GM23338 (cell line): ENCODE measurements around the gene FARSB. TPM values are rescaled to one million over a fixed set of nuclear protein-coding genes. Genes with fewer than 3 reads are reported as not detected.

Source experiments
- ATAC-seq: fragments of 200-7000 bp; cut with Tn5 transposase; 3 replicates; pipeline ENCODE4 v1.9.1; 2020
- DNase-seq: peaks from one replicate; pipeline ENCODE4 v3.0.0-alpha.2; 2015; ENCODE audit warnings: low spot score
- H2AFZ ChIP-seq: fragments of 200-600 bp; sonication (generic); 2 replicates; pipeline ENCODE4 v1.8.0; 2016; ENCODE audit warnings: antibody characterized with exemption, mild to moderate bottlenecking, moderate library complexity
- H3F3A ChIP-seq: fragments of 200-600 bp; sonication (generic); replicated peaks from 2 replicates; pipeline ENCODE4 v1.8.0; 2017; ENCODE audit warnings: antibody characterized with exemption, mixed run types, low read depth
- H3K27ac ChIP-seq: fragments of 200-600 bp; sonication (generic); 2 replicates; pipeline ENCODE4 v1.6.1; 2016; ENCODE audit warnings: low read depth
- H3K27me3 ChIP-seq: fragments of 200-600 bp; sonication (generic); 2 replicates; pipeline ENCODE4 v1.8.0; 2016; ENCODE audit warnings: mild to moderate bottlenecking, mixed run types, moderate library complexity; ENCODE audit not compliant: insufficient read depth
- H3K36me3 ChIP-seq: fragments of 200-600 bp; sonication (generic); 2 replicates; pipeline ENCODE4 v1.8.0; 2016; ENCODE audit warnings: mild to moderate bottlenecking; ENCODE audit not compliant: insufficient read depth
- H3K4me1 ChIP-seq: fragments of 200-600 bp; sonication (generic); 2 replicates; pipeline ENCODE4 v1.8.0; 2016; ENCODE audit warnings: mild to moderate bottlenecking, moderate library complexity; ENCODE audit not compliant: insufficient read depth
- H3K4me2 ChIP-seq: fragments of 200-600 bp; sonication (generic); 2 replicates; pipeline ENCODE4 v1.7.1; 2017; ENCODE audit warnings: mixed run types
- H3K4me3 ChIP-seq: fragments of 200-600 bp; sonication (generic); 2 replicates; pipeline ENCODE4 v1.6.1; 2016; ENCODE audit warnings: mixed run types
- H3K79me2 ChIP-seq: fragments of 200-600 bp; sonication (generic); replicated peaks from 2 replicates; pipeline ENCODE4 v1.8.0; 2017; ENCODE audit warnings: mild to moderate bottlenecking; ENCODE audit not compliant: insufficient read depth
- H3K9me2 ChIP-seq: fragments of 200-600 bp; sonication (generic); 2 replicates; pipeline ENCODE4 v1.8.0; 2017; ENCODE audit not compliant: insufficient read depth
- H4K20me1 ChIP-seq: fragments of 200-600 bp; sonication (generic); replicated peaks from 2 replicates; pipeline ENCODE4 v1.8.0; 2017; ENCODE audit warnings: mild to moderate bottlenecking; ENCODE audit not compliant: insufficient read depth
- H3K27ac Mint-ChIP-seq: 2 replicates; pipeline ENCODE4 v1.8.0; 2020; ENCODE audit warnings: inconsistent platforms, mild to moderate bottlenecking, moderate library complexity, mixed read lengths
- H3K27me3 Mint-ChIP-seq: 3 replicates; pipeline ENCODE4 v1.8.0; 2022; ENCODE audit warnings: low read depth, mild to moderate bottlenecking, moderate library complexity, mixed read lengths, inconsistent platforms; ENCODE audit not compliant: insufficient read depth, poor library complexity
- H3K36me3 Mint-ChIP-seq: 3 replicates; pipeline ENCODE4 v1.8.0; 2021; ENCODE audit warnings: low read depth, mild to moderate bottlenecking, inconsistent platforms, moderate library complexity, mixed read lengths
- H3K4me1 Mint-ChIP-seq: 3 replicates; pipeline ENCODE4 v1.8.0; 2020; ENCODE audit warnings: mild to moderate bottlenecking, inconsistent platforms, mixed read lengths
- H3K4me3 Mint-ChIP-seq: 3 replicates; pipeline ENCODE4 v1.8.0; 2021; ENCODE audit warnings: moderate library complexity, mild to moderate bottlenecking, inconsistent platforms, mixed read lengths
- H3K9me3 Mint-ChIP-seq: 3 replicates; pipeline ENCODE4 v1.8.0; 2020; ENCODE audit warnings: moderate library complexity, mild to moderate bottlenecking, inconsistent platforms, mixed read lengths
- CREB1 ChIP-seq: fragments of 250-450 bp; sonication (Bioruptor Pico); IDR thresholded peaks from 2 replicates; pipeline ENCODE4 v1.5.0; 2020; ENCODE audit warnings: low read depth, mild to moderate bottlenecking, moderate library complexity
- EZH2 ChIP-seq: fragments of 200-600 bp; sonication (generic); IDR thresholded peaks from one replicate; pipeline ENCODE4 v1.8.0; 2017; ENCODE audit warnings: antibody characterized with exemption, mild to moderate bottlenecking, low read depth; ENCODE audit not compliant: unreplicated experiment
- EZH2phosphoT487 ChIP-seq: fragments of 200-600 bp; sonication (generic); IDR thresholded peaks from one replicate; pipeline ENCODE4 v1.8.1; 2018; ENCODE audit warnings: antibody characterized with exemption; ENCODE audit not compliant: unreplicated experiment
- JUNB ChIP-seq: IDR thresholded peaks from one replicate; pipeline ENCODE4 v1.6.1; 2016; ENCODE audit warnings: antibody characterized with exemption; ENCODE audit not compliant: unreplicated experiment
- NANOG ChIP-seq: IDR thresholded peaks from 2 replicates; pipeline ENCODE4 v1.6.1; 2016; ENCODE audit warnings: antibody characterized with exemption, borderline replicate concordance
- POLR2AphosphoS5 ChIP-seq: IDR thresholded peaks from 2 replicates; pipeline ENCODE4 v1.6.1; 2016; ENCODE audit warnings: antibody characterized with exemption, low read depth
- REST ChIP-seq: IDR thresholded peaks from one replicate; pipeline ENCODE4 v1.6.1; 2018; ENCODE audit warnings: antibody characterized with exemption; ENCODE audit not compliant: unreplicated experiment
- STAT1 ChIP-seq: IDR thresholded peaks from one replicate; pipeline ENCODE4 v1.6.1; 2016; ENCODE audit warnings: antibody characterized with exemption; ENCODE audit not compliant: unreplicated experiment
- ZNF114 ChIP-seq: fragments of 250-450 bp; sonication (Bioruptor Pico); IDR thresholded peaks from 2 replicates; pipeline ENCODE4 v1.5.0; 2020; ENCODE audit warnings: mild to moderate bottlenecking, moderate library complexity
- ZNF331 ChIP-seq: fragments of 250-450 bp; sonication (Bioruptor Pico); IDR thresholded peaks from 2 replicates; pipeline ENCODE4 v1.5.0; 2020; ENCODE audit warnings: low read depth, mild to moderate bottlenecking, moderate library complexity
- polyA plus RNA-seq: library from polyadenylated mRNA; unstranded; fragments of >200 nt; fragmentation: Nextera tagmentation; extraction: Ambion mirVana; gene quantifications from 2 replicates; pipeline ENCODE4 v1.2.1, GENCODE V29; 2016
- total RNA-seq: library from RNA; depleted of rRNA; stranded (reverse); fragments of >200 nt; shearing (Covaris generic); gene quantifications from 2 replicates; pipeline ENCODE4 v1.2.3, GENCODE V29; 2014
- TF ChIP-seq, protein P1 (sequence below): fragments of 250-450 bp; sonication (Bioruptor Pico); IDR thresholded peaks from 2 replicates; pipeline ENCODE4 v1.5.0; 2020; ENCODE audit warnings: mild to moderate bottlenecking, moderate library complexity
- TF ChIP-seq, protein P2 (sequence below), 2 experiments: fragments of 200-600 bp in 1 of 2; sonication (generic) in 1 of 2; conservative IDR thresholded peaks; 2 replicates each; pipeline versions ENCODE4 v1.5.1 to v1.6.1; 2016 to 2017; ENCODE audit warnings: antibody characterized with exemption in 2 of 2, low read depth in 2 of 2, mild to moderate bottlenecking in 2 of 2, moderate library complexity in 1 of 2
- TF ChIP-seq, protein P3 (sequence below): IDR thresholded peaks from 2 replicates; pipeline ENCODE4 v1.6.1; 2016; ENCODE audit warnings: antibody characterized with exemption

Gene FARSB
- total and polyA plus RNA-seq, 2 experiments from 2014 or later = 32.5 to 40.0 TPM

GRCh38 chr2:222598611-222599010 lies 57.3 kb downstream of the FARSB start (continued):
- no peak for TF ChIP-seq REST

DNA sequence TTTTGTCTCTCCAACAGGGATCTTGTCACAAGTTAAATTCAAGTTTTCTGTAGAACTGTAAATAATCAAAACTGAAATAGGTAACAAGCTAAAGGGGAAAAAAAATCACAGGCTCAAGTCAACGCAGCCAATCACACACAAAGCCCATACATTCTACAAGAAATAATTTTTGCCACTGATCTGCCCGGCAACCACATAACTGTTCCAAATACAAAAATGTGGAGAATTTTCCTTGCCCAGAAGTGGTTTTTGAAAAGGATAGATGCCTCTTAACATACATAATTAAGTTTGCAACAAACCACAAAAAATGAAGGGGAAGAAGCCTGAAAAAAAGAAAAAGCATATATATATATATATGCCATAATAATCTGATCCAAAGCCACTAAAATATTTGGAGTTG lies 60.3 kb downstream of the FARSB start:
- ATAC-seq (no peak), DNase-seq (no peak)
- Histone ChIP-seq H4K20me1 (no peaks in the 10 kb centered on the region; the same call in 1 of the 2 replicates), H3K4me2 (no peak overlapping the region), H3K9me2 (no peaks in the 10 kb centered on the region), H2AFZ (no peak overlapping the region), H3K27me3 (no peaks in the 10 kb centered on the region), H3K4me3 (no peak overlapping the region), H3K4me1 (no peaks in the 10 kb centered on the region), H3K27ac (no peak overlapping the region), H3K79me2 (peaks cover under 1% of the 10 kb centered on the region), H3K36me3 (peaks cover 3% of the 10 kb centered on the region; the same call in 1 of the 2 replicates), H3F3A (no peaks in the 10 kb centered on the region)
- 0 out of 3 replicates have a peak, but pooled peaks cover under 1% of the 10 kb centered on the region for H3K9me3 Mint-ChIP-seq
- no peak overlapping the region for H3K27ac Mint-ChIP-seq
- no peak overlapping the region for H3K4me3 Mint-ChIP-seq
- TF ChIP-seq NANOG (no peak), ZNF331 (no peak), POLR2AphosphoS5 (no peak), EZH2phosphoT487 (no peak), JUNB (no peak), CREB1 (CRISPR knock-in tag) (no peak), EZH2 (no peak), ZNF114 (CRISPR knock-in tag) (no peak), STAT1 (no peak)
- TF ChIP-seq, protein P1, sequence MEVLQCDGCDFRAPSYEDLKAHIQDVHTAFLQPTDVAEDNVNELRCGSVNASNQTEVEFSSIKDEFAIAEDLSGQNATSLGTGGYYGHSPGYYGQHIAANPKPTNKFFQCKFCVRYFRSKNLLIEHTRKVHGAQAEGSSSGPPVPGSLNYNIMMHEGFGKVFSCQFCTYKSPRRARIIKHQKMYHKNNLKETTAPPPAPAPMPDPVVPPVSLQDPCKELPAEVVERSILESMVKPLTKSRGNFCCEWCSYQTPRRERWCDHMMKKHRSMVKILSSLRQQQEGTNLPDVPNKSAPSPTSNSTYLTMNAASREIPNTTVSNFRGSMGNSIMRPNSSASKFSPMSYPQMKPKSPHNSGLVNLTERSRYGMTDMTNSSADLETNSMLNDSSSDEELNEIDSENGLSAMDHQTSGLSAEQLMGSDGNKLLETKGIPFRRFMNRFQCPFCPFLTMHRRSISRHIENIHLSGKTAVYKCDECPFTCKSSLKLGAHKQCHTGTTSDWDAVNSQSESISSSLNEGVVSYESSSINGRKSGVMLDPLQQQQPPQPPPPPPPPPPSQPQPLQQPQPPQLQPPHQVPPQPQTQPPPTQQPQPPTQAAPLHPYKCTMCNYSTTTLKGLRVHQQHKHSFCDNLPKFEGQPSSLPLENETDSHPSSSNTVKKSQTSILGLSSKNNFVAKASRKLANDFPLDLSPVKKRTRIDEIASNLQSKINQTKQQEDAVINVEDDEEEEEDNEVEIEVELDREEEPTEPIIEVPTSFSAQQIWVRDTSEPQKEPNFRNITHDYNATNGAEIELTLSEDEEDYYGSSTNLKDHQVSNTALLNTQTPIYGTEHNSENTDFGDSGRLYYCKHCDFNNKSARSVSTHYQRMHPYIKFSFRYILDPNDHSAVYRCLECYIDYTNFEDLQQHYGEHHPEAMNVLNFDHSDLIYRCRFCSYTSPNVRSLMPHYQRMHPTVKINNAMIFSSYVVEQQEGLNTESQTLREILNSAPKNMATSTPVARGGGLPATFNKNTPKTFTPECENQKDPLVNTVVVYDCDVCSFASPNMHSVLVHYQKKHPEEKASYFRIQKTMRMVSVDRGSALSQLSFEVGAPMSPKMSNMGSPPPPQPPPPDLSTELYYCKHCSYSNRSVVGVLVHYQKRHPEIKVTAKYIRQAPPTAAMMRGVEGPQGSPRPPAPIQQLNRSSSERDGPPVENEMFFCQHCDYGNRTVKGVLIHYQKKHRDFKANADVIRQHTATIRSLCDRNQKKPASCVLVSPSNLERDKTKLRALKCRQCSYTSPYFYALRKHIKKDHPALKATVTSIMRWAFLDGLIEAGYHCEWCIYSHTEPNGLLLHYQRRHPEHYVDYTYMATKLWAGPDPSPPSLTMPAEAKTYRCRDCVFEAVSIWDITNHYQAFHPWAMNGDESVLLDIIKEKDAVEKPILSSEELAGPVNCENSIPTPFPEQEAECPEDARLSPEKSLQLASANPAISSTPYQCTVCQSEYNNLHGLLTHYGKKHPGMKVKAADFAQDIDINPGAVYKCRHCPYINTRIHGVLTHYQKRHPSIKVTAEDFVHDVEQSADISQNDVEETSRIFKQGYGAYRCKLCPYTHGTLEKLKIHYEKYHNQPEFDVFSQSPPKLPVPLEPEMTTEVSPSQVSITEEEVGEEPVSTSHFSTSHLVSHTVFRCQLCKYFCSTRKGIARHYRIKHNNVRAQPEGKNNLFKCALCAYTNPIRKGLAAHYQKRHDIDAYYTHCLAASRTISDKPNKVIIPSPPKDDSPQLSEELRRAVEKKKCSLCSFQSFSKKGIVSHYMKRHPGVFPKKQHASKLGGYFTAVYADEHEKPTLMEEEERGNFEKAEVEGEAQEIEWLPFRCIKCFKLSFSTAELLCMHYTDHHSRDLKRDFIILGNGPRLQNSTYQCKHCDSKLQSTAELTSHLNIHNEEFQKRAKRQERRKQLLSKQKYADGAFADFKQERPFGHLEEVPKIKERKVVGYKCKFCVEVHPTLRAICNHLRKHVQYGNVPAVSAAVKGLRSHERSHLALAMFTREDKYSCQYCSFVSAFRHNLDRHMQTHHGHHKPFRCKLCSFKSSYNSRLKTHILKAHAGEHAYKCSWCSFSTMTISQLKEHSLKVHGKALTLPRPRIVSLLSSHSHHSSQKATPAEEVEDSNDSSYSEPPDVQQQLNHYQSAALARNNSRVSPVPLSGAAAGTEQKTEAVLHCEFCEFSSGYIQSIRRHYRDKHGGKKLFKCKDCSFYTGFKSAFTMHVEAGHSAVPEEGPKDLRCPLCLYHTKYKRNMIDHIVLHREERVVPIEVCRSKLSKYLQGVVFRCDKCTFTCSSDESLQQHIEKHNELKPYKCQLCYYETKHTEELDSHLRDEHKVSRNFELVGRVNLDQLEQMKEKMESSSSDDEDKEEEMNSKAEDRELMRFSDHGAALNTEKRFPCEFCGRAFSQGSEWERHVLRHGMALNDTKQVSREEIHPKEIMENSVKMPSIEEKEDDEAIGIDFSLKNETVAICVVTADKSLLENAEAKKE = no peak
- TF ChIP-seq, protein P2, sequence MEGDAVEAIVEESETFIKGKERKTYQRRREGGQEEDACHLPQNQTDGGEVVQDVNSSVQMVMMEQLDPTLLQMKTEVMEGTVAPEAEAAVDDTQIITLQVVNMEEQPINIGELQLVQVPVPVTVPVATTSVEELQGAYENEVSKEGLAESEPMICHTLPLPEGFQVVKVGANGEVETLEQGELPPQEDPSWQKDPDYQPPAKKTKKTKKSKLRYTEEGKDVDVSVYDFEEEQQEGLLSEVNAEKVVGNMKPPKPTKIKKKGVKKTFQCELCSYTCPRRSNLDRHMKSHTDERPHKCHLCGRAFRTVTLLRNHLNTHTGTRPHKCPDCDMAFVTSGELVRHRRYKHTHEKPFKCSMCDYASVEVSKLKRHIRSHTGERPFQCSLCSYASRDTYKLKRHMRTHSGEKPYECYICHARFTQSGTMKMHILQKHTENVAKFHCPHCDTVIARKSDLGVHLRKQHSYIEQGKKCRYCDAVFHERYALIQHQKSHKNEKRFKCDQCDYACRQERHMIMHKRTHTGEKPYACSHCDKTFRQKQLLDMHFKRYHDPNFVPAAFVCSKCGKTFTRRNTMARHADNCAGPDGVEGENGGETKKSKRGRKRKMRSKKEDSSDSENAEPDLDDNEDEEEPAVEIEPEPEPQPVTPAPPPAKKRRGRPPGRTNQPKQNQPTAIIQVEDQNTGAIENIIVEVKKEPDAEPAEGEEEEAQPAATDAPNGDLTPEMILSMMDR (conservative IDR thresholded peaks at IDR 0.05; ENCODE audit: low read depth in 2 of 2) = no peak
- TF ChIP-seq, protein P3, sequence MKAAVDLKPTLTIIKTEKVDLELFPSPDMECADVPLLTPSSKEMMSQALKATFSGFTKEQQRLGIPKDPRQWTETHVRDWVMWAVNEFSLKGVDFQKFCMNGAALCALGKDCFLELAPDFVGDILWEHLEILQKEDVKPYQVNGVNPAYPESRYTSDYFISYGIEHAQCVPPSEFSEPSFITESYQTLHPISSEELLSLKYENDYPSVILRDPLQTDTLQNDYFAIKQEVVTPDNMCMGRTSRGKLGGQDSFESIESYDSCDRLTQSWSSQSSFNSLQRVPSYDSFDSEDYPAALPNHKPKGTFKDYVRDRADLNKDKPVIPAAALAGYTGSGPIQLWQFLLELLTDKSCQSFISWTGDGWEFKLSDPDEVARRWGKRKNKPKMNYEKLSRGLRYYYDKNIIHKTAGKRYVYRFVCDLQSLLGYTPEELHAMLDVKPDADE = no peak
- peaks cover 57% of the 10 kb centered on the region for H3K36me3 Mint-ChIP-seq
- H3K27me3 Mint-ChIP-seq = no peaks in the 10 kb centered on the region
- no peaks in the 10 kb centered on the region for H3K4me1 Mint-ChIP-seq
